Keratinocyte (primary cell): ENCODE measurements around the gene KCNJ6.

ENCODE experiments used
- CTCF ChIP-seq, 3 experiments: IDR thresholded peaks in 1 of 3; conservative IDR thresholded peaks in 1 of 3; optimal IDR thresholded peaks in 1 of 3; 2 replicates in 2 of 3; 3 replicates in 1 of 3; pipeline versions ENCODE3 to v1.5.1; 2011; ENCODE audit warnings: low read length in 3 of 3, mild to moderate bottlenecking in 3 of 3, moderate library complexity in 2 of 3, control low read depth in 1 of 3, inconsistent platforms in 1 of 3; ENCODE audit not compliant: insufficient read depth in 2 of 3; ENCODE audit errors: extremely low read depth in 1 of 3
- EZH2 ChIP-seq: IDR thresholded peaks from one replicate; pipeline ENCODE4 v1.6.1; 2012; ENCODE audit warnings: inconsistent platforms, mild to moderate bottlenecking, low read length, moderate library complexity

DNA sequence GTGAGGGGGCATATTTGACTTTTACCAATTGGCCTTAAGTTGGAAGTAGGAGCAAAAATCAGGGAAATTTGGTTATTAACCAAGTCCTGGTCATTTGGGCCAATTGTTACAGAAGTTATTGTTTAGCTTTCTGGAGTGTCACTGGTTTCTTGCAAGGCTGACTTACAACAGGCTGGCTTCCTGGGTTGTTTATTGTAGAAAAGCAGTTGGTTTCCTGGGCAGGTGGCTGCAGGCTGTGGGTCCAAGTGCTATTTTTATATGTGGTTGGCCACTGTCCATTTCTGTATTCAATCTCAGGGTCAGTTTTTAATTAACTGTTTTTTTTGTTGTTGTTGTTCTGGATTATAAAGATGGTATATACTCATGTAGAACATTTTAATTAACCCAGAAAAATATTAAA lies 174.1 kb downstream of the KCNJ6 start:
- no peak for TF ChIP-seq CTCF (optimal IDR thresholded peaks at IDR 0.05 in 1 of 3, IDR thresholded peaks at IDR 0.05 in 1 of 3, conservative IDR thresholded peaks at IDR 0.05 in 1 of 3; ENCODE audit: extremely low read depth in 1 of 3, insufficient read depth in 2 of 3, low read length in 3 of 3)
- TF ChIP-seq EZH2: no peak
